ENCODE data around the gene VWA5B2. TPM values are rescaled to one million over a fixed set of nuclear protein-coding genes. Genes with fewer than 3 reads are reported as not detected.

The VWA5B2 gene
- total RNA-seq, 1 donor from 2014 or later = not detected

DNA sequence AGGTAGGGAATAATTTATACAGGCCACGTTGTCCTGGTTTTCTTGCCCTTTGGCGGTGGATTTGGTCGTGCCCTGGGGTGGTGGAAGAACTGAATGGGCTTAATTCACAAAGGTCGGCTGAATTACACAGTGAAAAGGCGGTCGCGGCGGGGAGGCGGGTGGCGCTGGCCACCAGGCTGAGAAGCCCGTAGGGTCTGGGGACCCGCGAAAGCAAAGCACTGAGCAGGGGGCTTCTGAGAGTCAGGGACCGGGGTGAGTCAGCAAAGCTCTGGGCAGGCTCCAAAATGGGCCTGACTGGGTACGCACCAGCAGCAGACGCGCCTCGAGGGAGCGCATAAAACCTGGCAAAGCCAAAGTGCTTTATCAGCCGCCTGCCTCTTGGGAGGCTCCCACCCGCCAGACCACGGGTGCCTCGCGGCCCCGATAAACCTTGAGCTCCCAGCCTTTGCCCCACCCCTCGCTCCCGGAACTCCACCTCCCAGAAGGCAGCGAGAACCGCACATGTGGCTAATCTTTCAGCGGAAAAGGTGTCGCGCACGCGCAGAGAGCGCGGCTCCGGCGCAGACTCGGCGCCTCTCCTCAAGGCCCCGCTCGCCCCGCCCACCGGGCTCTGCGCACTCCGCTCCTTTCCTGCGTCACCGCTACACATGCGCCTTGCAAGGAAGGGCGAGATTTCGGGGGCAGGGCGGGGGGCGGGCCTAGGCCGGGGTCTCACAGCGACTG lies 43.8 kb upstream of the VWA5B2 start:
- peak; percentile 96 for DNase-seq (ENCODE audit: low read depth)
- FAIRE-seq = no peak
- no peaks in the 10 kb centered on the region for H3K27me3 ChIP-seq (ENCODE audit: control insufficient read depth, insufficient read depth, low read length)
- H3K36me3 ChIP-seq (ENCODE audit: control insufficient read depth, insufficient read depth, low read length) = peaks cover 42% of the 10 kb centered on the region
- peak overlapping the region; percentile 81 for H3K4me3 ChIP-seq (ENCODE audit: low read depth, low read length)
- TF ChIP-seq, protein P1, sequence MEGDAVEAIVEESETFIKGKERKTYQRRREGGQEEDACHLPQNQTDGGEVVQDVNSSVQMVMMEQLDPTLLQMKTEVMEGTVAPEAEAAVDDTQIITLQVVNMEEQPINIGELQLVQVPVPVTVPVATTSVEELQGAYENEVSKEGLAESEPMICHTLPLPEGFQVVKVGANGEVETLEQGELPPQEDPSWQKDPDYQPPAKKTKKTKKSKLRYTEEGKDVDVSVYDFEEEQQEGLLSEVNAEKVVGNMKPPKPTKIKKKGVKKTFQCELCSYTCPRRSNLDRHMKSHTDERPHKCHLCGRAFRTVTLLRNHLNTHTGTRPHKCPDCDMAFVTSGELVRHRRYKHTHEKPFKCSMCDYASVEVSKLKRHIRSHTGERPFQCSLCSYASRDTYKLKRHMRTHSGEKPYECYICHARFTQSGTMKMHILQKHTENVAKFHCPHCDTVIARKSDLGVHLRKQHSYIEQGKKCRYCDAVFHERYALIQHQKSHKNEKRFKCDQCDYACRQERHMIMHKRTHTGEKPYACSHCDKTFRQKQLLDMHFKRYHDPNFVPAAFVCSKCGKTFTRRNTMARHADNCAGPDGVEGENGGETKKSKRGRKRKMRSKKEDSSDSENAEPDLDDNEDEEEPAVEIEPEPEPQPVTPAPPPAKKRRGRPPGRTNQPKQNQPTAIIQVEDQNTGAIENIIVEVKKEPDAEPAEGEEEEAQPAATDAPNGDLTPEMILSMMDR (IDR thresholded peaks at IDR 0.05; ENCODE audit: insufficient read depth, low read length, severe bottlenecking) = no peak

GRCh38 chr3:184186184-184186901 lies 43.0 kb upstream of the VWA5B2 start, which contains the start of gene ABCF3:
TSS of gene ABCF3 (plus strand) at chr3:184186199. CDS start at chr3:184186208, 9 bp downstream.
- Histone ChIP-seq H3K4me3 (ENCODE audit: low read depth, low read length) (peak within 1 kb of the TSS; percentile 81), H3K36me3 (ENCODE audit: control insufficient read depth, insufficient read depth, low read length) (peaks cover 40% of the 10 kb centered on the region), H3K27me3 (ENCODE audit: control insufficient read depth, insufficient read depth, low read length) (no peaks in the 10 kb centered on the region)
- FAIRE-seq (no peak), DNase-seq (ENCODE audit: low read depth) (peak; percentile 38)
- TF ChIP-seq, protein P1 (IDR thresholded peaks at IDR 0.05; ENCODE audit: insufficient read depth, low read length, severe bottlenecking) = no peak

GRCh38 chr3:184186902-184187207 lies 42.5 kb upstream of the VWA5B2 start:
- Histone ChIP-seq H3K36me3 (ENCODE audit: control insufficient read depth, insufficient read depth, low read length) (peaks cover 37% of the 10 kb centered on the region), H3K27me3 (ENCODE audit: control insufficient read depth, insufficient read depth, low read length) (no peaks in the 10 kb centered on the region), H3K4me3 (ENCODE audit: low read depth, low read length) (peak overlapping the region; percentile 81)
- no peak for FAIRE-seq
- TF ChIP-seq, protein P1 (IDR thresholded peaks at IDR 0.05; ENCODE audit: insufficient read depth, low read length, severe bottlenecking) = no peak
- DNase-seq (ENCODE audit: low read depth) = no peak

GRCh38 chr3:184188080-184188479 lies 41.3 kb upstream of the VWA5B2 start:
- H3K36me3 ChIP-seq (ENCODE audit: control insufficient read depth, insufficient read depth, low read length) = peaks cover 37% of the 10 kb centered on the region
- DNase-seq (ENCODE audit: low read depth) (no peak), FAIRE-seq (no peak)
- no peaks in the 10 kb centered on the region for H3K27me3 ChIP-seq (ENCODE audit: control insufficient read depth, insufficient read depth, low read length)
- TF ChIP-seq, protein P1 (IDR thresholded peaks at IDR 0.05; ENCODE audit: insufficient read depth, low read length, severe bottlenecking) = no peak
- no peak overlapping the region for H3K4me3 ChIP-seq (ENCODE audit: low read depth, low read length)

DNA sequence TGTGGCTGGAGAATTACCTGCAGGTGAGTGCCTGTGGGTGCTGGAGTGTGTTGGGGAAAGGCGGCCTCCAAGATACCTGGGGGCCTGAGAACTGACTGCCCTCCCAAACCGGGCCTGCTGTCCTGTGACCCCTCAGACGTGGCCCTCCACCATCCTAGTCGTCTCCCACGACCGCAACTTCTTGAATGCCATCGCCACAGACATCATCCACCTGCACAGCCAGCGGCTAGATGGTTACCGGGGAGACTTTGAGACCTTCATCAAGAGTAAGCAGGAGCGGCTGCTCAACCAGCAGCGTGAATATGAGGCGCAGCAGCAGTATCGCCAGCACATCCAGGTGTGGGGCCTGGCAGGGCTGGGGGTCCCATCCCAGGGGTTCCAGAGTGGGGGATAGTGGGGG lies 40.0 kb upstream of the VWA5B2 start:
- TF ChIP-seq, protein P1 (IDR thresholded peaks at IDR 0.05; ENCODE audit: insufficient read depth, low read length, severe bottlenecking) = no peak
- FAIRE-seq (no peak), DNase-seq (ENCODE audit: low read depth) (no peak)
- no peak overlapping the region for H3K4me3 ChIP-seq (ENCODE audit: low read depth, low read length)
- H3K27me3 ChIP-seq (ENCODE audit: control insufficient read depth, insufficient read depth, low read length) = no peaks in the 10 kb centered on the region
- peaks cover 36% of the 10 kb centered on the region for H3K36me3 ChIP-seq (ENCODE audit: control insufficient read depth, insufficient read depth, low read length)
